ENCODE results near the gene CHI3L1. TPM values are rescaled to one million over a fixed set of nuclear protein-coding genes. Genes with fewer than 3 reads are reported as not detected.

Gene CHI3L1
- total RNA-seq, 4 donors from 2014 or later: 1.3 to 2.1 (median 1.7) TPM; not detected in 1

DNA sequence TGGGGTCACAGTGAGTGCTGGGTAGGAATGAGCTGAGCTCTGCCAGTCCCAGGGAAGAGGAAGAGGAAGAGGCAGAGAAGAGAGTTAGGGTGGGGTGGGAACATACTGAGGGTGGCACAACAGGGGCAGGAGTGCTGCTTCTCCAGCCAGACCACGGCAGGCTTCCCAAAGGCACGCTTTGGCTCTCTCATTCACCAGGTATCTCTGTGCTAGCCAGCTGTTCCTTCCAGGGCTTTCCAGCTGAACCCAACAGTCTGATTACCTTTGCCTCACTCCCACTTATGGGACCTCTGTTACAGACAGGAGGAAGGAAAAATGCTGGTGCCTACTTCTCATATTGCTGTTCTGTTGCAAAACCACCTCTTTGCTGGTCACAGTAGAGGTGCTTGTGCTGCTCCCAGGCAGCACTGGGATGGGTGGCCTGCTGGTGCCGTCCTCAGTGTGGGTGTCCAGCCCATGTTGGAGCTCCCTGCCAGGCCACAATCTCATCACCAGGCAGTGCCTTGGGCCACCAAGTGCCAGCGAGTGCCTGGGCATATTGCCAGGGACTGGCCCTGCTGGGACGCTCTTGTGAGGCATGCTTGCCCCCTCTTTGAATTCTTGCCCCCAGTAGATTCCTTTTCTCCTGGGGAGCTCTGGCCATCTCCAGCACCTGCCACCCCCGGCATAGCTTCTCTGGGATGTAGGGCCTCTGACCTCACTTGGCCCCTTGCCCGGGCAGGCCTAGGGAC is 56.8 kb downstream of the CHI3L1 start:
- TF ChIP-seq POLR2A (IDR thresholded peaks at IDR 0.05; ENCODE audit: low read depth) (no peak), EP300 (IDR thresholded peaks at IDR 0.05) (no peak), CTCF (IDR thresholded peaks at IDR 0.05) (no peak), POLR2AphosphoS5 (IDR thresholded peaks at IDR 0.05) (no peak)
- Histone ChIP-seq H3K36me3 (no peaks in the 10 kb centered on the region), H3K27ac (replicated peaks in 1 of 4) (no peak overlapping the region), H3K27me3 (peaks cover 0 to 29% (median 0%) of the 10 kb centered on the region in 4 donors), H3K4me3 (no peak overlapping the region), H3K9me3 (no peaks in the 10 kb centered on the region), H3K4me1 (peaks cover 37 to 45% (median 43%) of the 10 kb centered on the region in 4 donors)
- no peak for DNase-seq (ENCODE audit: extremely low spot score)
- intact Hi-C loops (cut with DNase I): loop anchor here (5.0 kb wide), 1 partner anchor 92 kb away; no protein-coding TSS in a partner anchor
- WGBS: 62% methylated on average over 7 of the region's 7 CpGs

Other genes with a start within 250 kb of the CHI3L1 start
- 10 to 100 TPM; 53.6 to 93.4 (median 70.0) TPM for gene ADIPOR1, start 228.4 kb downstream of the CHI3L1 start, total RNA-seq
- gene CYB5R1, start 219.4 kb downstream of the CHI3L1 start, total RNA-seq: 10 to 100 TPM; 28.2 to 51.2 (median 48.5) TPM
- gene TMEM183A, start 179.3 kb downstream of the CHI3L1 start, total RNA-seq: 10 to 100 TPM; 69.0 to 93.9 (median 87.6) TPM
- gene PPFIA4, start 160.2 kb downstream of the CHI3L1 start, total RNA-seq: 1 to 10 TPM in 2 of 4 donors, under 1 TPM in 2; 0.42 to 1.6 (median 1.1) TPM
- not detected for gene MYOG, start 100.7 kb downstream of the CHI3L1 start, total RNA-seq
- 1 to 10 TPM in 2 of 4 donors, under 1 TPM in 2; 0.34 to 1.7 (median 0.80) TPM for gene ADORA1, start 59.0 kb downstream of the CHI3L1 start, total RNA-seq
- gene MYBPH, start 10.9 kb downstream of the CHI3L1 start, total RNA-seq: not detected
- under 1 TPM in 3 of 4 donors, not detected in 1; 0.11 to 0.26 (median 0.17) TPM for gene CHIT1, start 43.0 kb upstream of the CHI3L1 start, total RNA-seq
- gene BTG2, start 118.8 kb upstream of the CHI3L1 start, total RNA-seq: 100 to 1,000 TPM in 3 of 4 donors, 10 to 100 TPM in 1; 67.7 to 656 (median 159) TPM
- gene FMOD, start 164.4 kb upstream of the CHI3L1 start, total RNA-seq: 10 to 100 TPM; 24.5 to 36.8 (median 33.8) TPM

All from esophagus muscularis mucosa (tissue), 4 donors.